Fibroblast of villous mesenchyme (primary cell): ENCODE data around the gene TTLL9. TPM values are rescaled to one million over a fixed set of nuclear protein-coding genes. Genes with fewer than 3 reads are reported as not detected.

Source experiments
- DNase-seq: peaks from one replicate; pipeline ENCODE4 v3.0.0-alpha.2; 2010; ENCODE audit warnings: low read depth
- H3K4me3 ChIP-seq: 2 replicates; pipeline ENCODE4 v1.5.1; 2011; ENCODE audit warnings: low read depth, mild to moderate bottlenecking, low read length
- CTCF ChIP-seq: IDR thresholded peaks from 2 replicates; pipeline ENCODE4 v1.5.1; 2012; ENCODE audit warnings: low read depth, mild to moderate bottlenecking, low read length; ENCODE audit not compliant: insufficient read depth
- total RNA-seq: library from RNA; depleted of rRNA; stranded (reverse); fragments of >200 nt; gene quantifications from 2 replicates; pipeline ENCODE4 v1.2.3, GENCODE V29; 2012

The TTLL9 gene
- total RNA-seq, 1 donor = not detected

GRCh38 chr20:31831771-31832306, 38.6 kb upstream of the TTLL9 start:
- no peak for DNase-seq
- TF ChIP-seq CTCF = no peak
- H3K4me3 ChIP-seq = no peak overlapping the region

- DNase-seq = peak; percentile 41
- TF ChIP-seq CTCF = peak; percentile 88
- no peak overlapping the region for H3K4me3 ChIP-seq
Observed at GRCh38 chr20:31833130-31833930, 37.1 kb upstream of the TTLL9 start.

DNA sequence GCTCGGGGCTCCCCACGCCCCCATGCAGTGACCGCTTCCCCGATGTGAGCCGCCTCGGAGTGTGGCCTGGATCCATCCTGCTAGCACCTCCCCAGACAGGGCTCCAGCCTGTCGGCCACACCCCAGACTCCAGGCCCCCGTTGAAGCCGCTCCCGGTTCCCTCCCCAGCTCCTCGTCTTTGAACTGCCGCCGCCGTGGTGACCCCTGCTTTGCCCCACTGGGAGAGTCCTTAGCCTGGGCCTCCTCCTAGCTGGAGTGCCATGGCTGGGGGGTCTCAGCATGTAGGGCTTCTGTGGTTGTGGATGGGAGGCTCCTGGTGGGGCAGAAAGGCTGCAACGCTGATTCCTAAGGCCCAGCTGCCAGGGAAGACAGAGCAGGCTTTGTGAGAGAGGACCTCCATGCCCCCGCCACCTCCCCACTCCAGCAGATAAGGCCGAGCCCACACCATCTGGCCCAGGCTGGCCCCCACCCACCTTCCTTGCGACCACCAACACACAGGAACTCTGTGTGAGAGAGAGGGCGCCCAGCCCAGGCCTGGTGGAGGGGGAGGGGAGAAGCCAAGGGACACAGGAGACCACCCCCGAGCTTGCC, 36.4 kb upstream of the TTLL9 start:
- TF ChIP-seq CTCF = no peak
- H3K4me3 ChIP-seq = no peak overlapping the region

GRCh38 chr20:31835554-31835953, 34.9 kb upstream of the TTLL9 start:
- DNase-seq = no peak
- no peak for TF ChIP-seq CTCF
- H3K4me3 ChIP-seq = no peak overlapping the region

More for the DNA sequence above, 36.4 kb upstream of the TTLL9 start:
- no peak for DNase-seq

GRCh38 chr20:31835977-31836852, 34.2 kb upstream of the TTLL9 start:
- peak; percentile 92 for DNase-seq
- no peak overlapping the region for H3K4me3 ChIP-seq
- no peak for TF ChIP-seq CTCF

DNA sequence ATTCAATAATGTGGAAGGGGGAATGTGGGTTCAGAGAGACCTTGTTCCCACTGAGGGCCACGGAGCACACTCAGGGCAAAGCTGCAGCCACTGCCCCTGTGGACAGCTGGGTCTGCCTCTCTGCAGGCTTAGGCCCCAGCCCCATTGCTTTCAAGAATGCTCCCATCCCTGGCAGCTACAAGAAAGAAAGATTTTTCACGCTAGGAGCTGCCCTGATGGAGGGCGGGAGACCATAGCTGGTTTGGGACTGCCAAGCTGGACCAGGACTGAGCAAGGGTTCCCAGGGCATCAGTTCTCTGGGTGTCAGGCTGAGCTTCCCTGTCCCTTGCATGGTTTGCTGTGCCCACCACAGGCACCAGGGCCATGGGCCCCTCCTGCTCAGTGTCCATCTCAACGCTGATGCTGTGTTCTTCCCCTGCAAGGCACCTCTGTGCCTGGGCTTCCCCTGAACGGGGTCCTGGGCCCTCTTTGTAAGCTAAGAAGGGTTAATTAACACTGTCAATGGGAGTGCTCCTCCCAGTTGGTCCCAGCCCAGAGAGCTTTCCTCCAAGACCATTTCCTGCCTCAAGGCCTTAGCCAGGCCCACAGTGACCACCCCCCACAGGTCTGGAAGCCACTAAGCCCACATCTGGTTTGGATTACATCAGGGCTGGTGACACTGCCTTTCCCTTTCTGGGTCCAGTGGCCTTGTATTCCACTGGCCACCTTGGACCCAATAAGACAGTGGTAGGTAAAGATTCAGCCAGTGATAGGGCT, 33.4 kb upstream of the TTLL9 start:
- H3K4me3 ChIP-seq = no peak overlapping the region
- TF ChIP-seq CTCF = no peak
- DNase-seq = peak; percentile 30
